HepG2 (cell line): ENCODE measurements around the gene OTUD4. TPM values are rescaled to one million over a fixed set of nuclear protein-coding genes. Genes with fewer than 3 reads are reported as not detected.
A peak's percentile ranks its signal among the peaks of the same experiment; 100 is the strongest.

Experiments used
- ARID4A ChIP-seq: sonication (generic); formaldehyde crosslinking; IDR thresholded peaks from 2 replicates; pipeline ENCODE4 v1.5.0; 2020; ENCODE audit warnings: mild to moderate bottlenecking, missing genetic modification reagents, borderline replicate concordance
- HCFC1 ChIP-seq: fragments of 150-350 bp; IDR thresholded peaks from 2 replicates; pipeline ENCODE4 v1.6.1; 2014; ENCODE audit warnings: low read depth, low read length
- HNRNPLL ChIP-seq: fragments of 200-400 bp; formaldehyde crosslinking; IDR thresholded peaks from 2 replicates; pipeline ENCODE4 v1.6.1; 2017; ENCODE audit warnings: mild to moderate bottlenecking, low read depth, low read length; ENCODE audit not compliant: poor library complexity, severe bottlenecking
- MAFK ChIP-seq, 2 experiments: IDR thresholded peaks in 1 of 2; conservative IDR thresholded peaks in 1 of 2; 2 replicates each; pipeline ENCODE4 v1.6.1; 2011; ENCODE audit warnings: improper control_type of control experiment in 2 of 2, low read length in 2 of 2
- MED1 ChIP-seq: sonication (generic); formaldehyde crosslinking; IDR thresholded peaks from 2 replicates; pipeline ENCODE4 v1.4.0; 2020; ENCODE audit warnings: missing genetic modification reagents
- NCOR1 ChIP-seq: fragments of 200-600 bp; sonication (generic); IDR thresholded peaks from 2 replicates; pipeline ENCODE4 v1.7.0; 2017; ENCODE audit warnings: antibody characterized with exemption, low read length, borderline replicate concordance
- POLR2AphosphoS2 ChIP-seq: IDR thresholded peaks from 2 replicates; pipeline ENCODE4 v1.6.1; 2011; ENCODE audit warnings: low read depth, low read length, improper control_type of control experiment
- RBFOX2 ChIP-seq: fragments of 200-400 bp; formaldehyde crosslinking; IDR thresholded peaks from 2 replicates; pipeline ENCODE4 v1.6.1; 2017; ENCODE audit warnings: low read depth, mild to moderate bottlenecking, low read length
- RBM39 ChIP-seq: fragments of 200-400 bp; formaldehyde crosslinking; IDR thresholded peaks from one replicate; pipeline ENCODE4 v1.6.1; 2018; ENCODE audit warnings: antibody characterized with exemption, mild to moderate bottlenecking, low read depth, low read length; ENCODE audit not compliant: poor library complexity, severe bottlenecking
- RFX3 ChIP-seq: IDR thresholded peaks from 2 replicates; pipeline ENCODE4 v1.6.1; 2016; ENCODE audit warnings: missing biosample characterization, missing genetic modification reagents
- SIN3A ChIP-seq: IDR thresholded peaks from 2 replicates; pipeline ENCODE4 v1.6.1; 2011; ENCODE audit warnings: low read depth, mild to moderate bottlenecking, control low read depth, low read length, borderline replicate concordance
- SPEN ChIP-seq: sonication (generic); formaldehyde crosslinking; IDR thresholded peaks from 2 replicates; pipeline ENCODE4 v1.5.1; 2020; ENCODE audit warnings: low read depth, mild to moderate bottlenecking, missing genetic modification reagents
- ZFP1 ChIP-seq: IDR thresholded peaks from 2 replicates; pipeline ENCODE4 v1.6.1; 2016
- ZNF446 ChIP-seq: sonication (generic); formaldehyde crosslinking; IDR thresholded peaks from 2 replicates; pipeline ENCODE4 v1.5.0; 2020; ENCODE audit warnings: mild to moderate bottlenecking, missing genetic modification reagents
- ZNF547 ChIP-seq: sonication (generic); formaldehyde crosslinking; IDR thresholded peaks from 2 replicates; pipeline ENCODE4 v1.5.1; 2020; ENCODE audit warnings: mild to moderate bottlenecking, missing genetic modification reagents
- ZNF549 ChIP-seq: sonication (generic); formaldehyde crosslinking; IDR thresholded peaks from 2 replicates; pipeline ENCODE4 v1.5.0; 2020; ENCODE audit warnings: missing genetic modification reagents
- ZNF567 ChIP-seq: sonication (generic); formaldehyde crosslinking; IDR thresholded peaks from 2 replicates; pipeline ENCODE4 v1.8.1; 2023; ENCODE audit warnings: mild to moderate bottlenecking, missing genetic modification reagents, borderline replicate concordance
- ZNF577 ChIP-seq: sonication (generic); formaldehyde crosslinking; IDR thresholded peaks from 2 replicates; pipeline ENCODE4 v1.4.0; 2020; ENCODE audit warnings: mild to moderate bottlenecking, low read depth, missing genetic modification reagents, borderline replicate concordance
- polyA plus RNA-seq, 8 experiments: library from polyadenylated mRNA; depleted of rRNA in 3 of 8; stranded (reverse) in 7 of 8; unstranded in 1 of 8; fragments of >200 nt; fragmentation: Illumina TruSeq in 4 of 8; extraction: Trizol in 4 of 8; gene quantifications; 2 replicates each; pipeline versions ENCODE4 v1.2.1 to v1.2.3, GENCODE V29; 2011 to 2016; ENCODE audit warnings: low read depth in 4 of 8, missing spikeins in 1 of 8, mixed read lengths in 1 of 8; ENCODE audit not compliant: insufficient read depth in 1 of 8
- total RNA-seq, 5 experiments: library from RNA; depleted of rRNA; stranded (reverse); fragments of >200 nt; fragmentation: Illumina TruSeq; extraction: Trizol; gene quantifications; 2 replicates each; pipeline ENCODE4 v1.2.3, GENCODE V29; 2016; ENCODE audit warnings: low read depth in 1 of 5
- TF ChIP-seq, protein P1 (sequence below): sonication (generic); formaldehyde crosslinking; IDR thresholded peaks from 2 replicates; pipeline ENCODE4 v1.5.0; 2020; ENCODE audit warnings: missing genetic modification reagents
- TF ChIP-seq, protein P2 (sequence below): sonication (generic); formaldehyde crosslinking; conservative IDR thresholded peaks from 2 replicates; pipeline ENCODE4 v1.8.0; 2022; ENCODE audit warnings: mild to moderate bottlenecking, moderate library complexity, missing genetic modification reagents

OTUD4 gene
- total and polyA plus RNA-seq, 2 of the 13 experiments (the other 11 are each of a cell fraction or from before 2014, with no cell fraction given): 16.1 to 18.0 TPM

GRCh38 chr4:145180298-145181090 lies at the start of gene OTUD4 (continued):
- TF ChIP-seq NCOR1: no peak
- TF ChIP-seq ZFP1 (CRISPR knock-in tag): peak; percentile 27; the same call in 1 of the 2 replicates
- TF ChIP-seq, protein P1, sequence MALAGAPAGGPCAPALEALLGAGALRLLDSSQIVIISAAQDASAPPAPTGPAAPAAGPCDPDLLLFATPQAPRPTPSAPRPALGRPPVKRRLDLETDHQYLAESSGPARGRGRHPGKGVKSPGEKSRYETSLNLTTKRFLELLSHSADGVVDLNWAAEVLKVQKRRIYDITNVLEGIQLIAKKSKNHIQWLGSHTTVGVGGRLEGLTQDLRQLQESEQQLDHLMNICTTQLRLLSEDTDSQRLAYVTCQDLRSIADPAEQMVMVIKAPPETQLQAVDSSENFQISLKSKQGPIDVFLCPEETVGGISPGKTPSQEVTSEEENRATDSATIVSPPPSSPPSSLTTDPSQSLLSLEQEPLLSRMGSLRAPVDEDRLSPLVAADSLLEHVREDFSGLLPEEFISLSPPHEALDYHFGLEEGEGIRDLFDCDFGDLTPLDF (CRISPR knock-in tag): peak; percentile 42; the same call in 1 of the 2 replicates
- TF ChIP-seq MED1 (CRISPR knock-in tag): no peak
- peak; percentile 85 for TF ChIP-seq HCFC1
- 0 out of 2 replicates have a peak, but pooled peaks have one; percentile 49 for TF ChIP-seq ZNF446 (CRISPR knock-in tag)
- TF ChIP-seq, protein P2, sequence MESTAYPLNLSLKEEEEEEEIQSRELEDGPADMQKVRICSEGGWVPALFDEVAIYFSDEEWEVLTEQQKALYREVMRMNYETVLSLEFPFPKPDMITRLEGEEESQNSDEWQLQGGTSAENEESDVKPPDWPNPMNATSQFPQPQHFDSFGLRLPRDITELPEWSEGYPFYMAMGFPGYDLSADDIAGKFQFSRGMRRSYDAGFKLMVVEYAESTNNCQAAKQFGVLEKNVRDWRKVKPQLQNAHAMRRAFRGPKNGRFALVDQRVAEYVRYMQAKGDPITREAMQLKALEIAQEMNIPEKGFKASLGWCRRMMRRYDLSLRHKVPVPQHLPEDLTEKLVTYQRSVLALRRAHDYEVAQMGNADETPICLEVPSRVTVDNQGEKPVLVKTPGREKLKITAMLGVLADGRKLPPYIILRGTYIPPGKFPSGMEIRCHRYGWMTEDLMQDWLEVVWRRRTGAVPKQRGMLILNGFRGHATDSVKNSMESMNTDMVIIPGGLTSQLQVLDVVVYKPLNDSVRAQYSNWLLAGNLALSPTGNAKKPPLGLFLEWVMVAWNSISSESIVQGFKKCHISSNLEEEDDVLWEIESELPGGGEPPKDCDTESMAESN (CRISPR knock-in tag): 0 out of 2 replicates have a peak, but pooled peaks have one; percentile 59
- TF ChIP-seq POLR2AphosphoS2: no peak
- no peak for TF ChIP-seq MAFK (conservative IDR thresholded peaks at IDR 0.05 in 1 of 2, IDR thresholded peaks at IDR 0.05 in 1 of 2; ENCODE audit: low read length in 2 of 2)
- TF ChIP-seq RBFOX2: peak; percentile 88
- TF ChIP-seq ZNF547 (CRISPR knock-in tag): peak; percentile 28; the same call in 1 of the 2 replicates
- TF ChIP-seq ARID4A: peak; percentile 56; the same call in 1 of the 2 replicates
- no peak for TF ChIP-seq ZNF567 (CRISPR knock-in tag)
- peak; percentile 73 for TF ChIP-seq HNRNPLL
- no peak for TF ChIP-seq ZNF577
- TF ChIP-seq RFX3 (CRISPR knock-in tag): peak; percentile 42; the same call in 1 of the 2 replicates
- TF ChIP-seq ZNF549: no peak
- TF ChIP-seq SPEN: peak; percentile 83
- peak; percentile 77; the same call in 1 of the 2 replicates for TF ChIP-seq SIN3A
- peak; percentile 53 for TF ChIP-seq RBM39
